Activated naive CD4-positive, alpha-beta T cell treated with Interleukin-2 at 50 U/mL for 16 hours (primary cell): ENCODE results near the gene CFAP99.
A peak's percentile ranks its signal among the peaks of the same experiment; 100 is the strongest.

Experiments
- DNase-seq: peaks from one replicate; pipeline ENCODE4 v3.0.0-alpha.2; 2020

Gene CFAP99

GRCh38 chr4:2432004-2432403 is 13.2 kb downstream of the CFAP99 start:
- no peak for DNase-seq

- DNase-seq: no peak
Measured at GRCh38 chr4:2432991-2433530, 14.3 kb downstream of the CFAP99 start.

DNA sequence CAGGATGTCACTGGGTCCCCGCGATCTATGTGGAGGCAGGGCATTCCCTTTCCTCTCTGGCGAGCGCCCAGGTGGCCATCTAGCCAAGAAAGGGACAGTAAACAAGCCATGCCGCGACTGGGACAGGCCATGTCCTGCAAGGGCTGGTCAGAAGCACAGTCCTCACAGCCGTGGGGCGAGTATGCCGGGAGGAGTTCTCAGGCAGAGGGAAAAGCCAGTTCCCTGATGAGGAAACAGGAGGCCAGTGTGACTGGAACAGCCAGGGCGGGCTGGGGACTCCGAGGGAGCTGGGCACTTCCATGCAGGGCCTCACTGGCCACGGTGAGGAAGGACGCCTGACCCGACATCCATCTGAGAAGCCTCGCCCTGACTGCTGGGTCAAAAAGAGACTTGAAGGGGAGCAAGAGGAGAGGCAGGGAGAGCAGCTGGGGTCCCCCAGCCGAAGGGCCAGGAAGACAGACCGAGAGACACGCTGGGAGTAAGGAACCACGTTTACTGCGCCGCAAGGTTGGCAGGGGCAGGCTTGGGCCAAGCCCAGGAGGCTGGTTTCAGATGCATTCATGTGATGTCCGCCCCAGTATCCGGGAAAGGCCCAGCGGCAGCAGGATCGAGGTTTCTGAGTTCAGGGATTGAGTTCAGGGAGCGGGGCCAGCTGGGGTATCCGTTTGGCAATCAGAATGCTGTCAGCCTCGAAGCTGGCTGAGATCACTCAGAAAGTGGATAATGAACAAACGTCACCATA is 15.0 kb downstream of the CFAP99 start:
- no peak for DNase-seq

GRCh38 chr4:2434420-2434819 is 15.7 kb downstream of the CFAP99 start:
- DNase-seq: no peak

DNA sequence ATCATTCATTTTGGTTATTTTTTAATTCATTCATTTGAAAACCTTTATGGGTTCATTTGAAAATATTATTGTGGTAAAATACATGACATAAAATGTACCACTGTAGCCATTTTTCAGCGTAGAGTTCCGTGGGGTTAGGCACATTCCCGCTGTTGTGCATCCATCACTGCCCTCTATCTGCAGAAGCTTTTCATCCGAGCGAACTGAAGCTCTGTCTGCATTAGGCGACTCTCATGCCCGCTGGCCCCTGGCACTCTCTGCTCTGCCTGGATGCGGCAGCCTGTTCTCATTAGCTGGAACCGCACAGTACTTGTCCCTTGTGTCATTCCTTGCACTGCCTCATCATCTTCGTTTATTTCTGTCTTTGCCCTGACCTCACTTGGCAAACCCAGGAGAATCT is 17.5 kb downstream of the CFAP99 start:
- DNase-seq: no peak

GRCh38 chr4:2436761-2437474 is 18.2 kb downstream of the CFAP99 start:
- DNase-seq: no peak

GRCh38 chr4:2437475-2438215 is 18.9 kb downstream of the CFAP99 start:
- no peak for DNase-seq

- DNase-seq: no peak
Measured at GRCh38 chr4:2438822-2439718, 20.3 kb downstream of the CFAP99 start.

- DNase-seq: peak; percentile 75
Measured at GRCh38 chr4:2441393-2442174, 22.8 kb downstream of the CFAP99 start.

GRCh38 chr4:2442175-2442993 is 23.6 kb downstream of the CFAP99 start:
- no peak for DNase-seq

DNA sequence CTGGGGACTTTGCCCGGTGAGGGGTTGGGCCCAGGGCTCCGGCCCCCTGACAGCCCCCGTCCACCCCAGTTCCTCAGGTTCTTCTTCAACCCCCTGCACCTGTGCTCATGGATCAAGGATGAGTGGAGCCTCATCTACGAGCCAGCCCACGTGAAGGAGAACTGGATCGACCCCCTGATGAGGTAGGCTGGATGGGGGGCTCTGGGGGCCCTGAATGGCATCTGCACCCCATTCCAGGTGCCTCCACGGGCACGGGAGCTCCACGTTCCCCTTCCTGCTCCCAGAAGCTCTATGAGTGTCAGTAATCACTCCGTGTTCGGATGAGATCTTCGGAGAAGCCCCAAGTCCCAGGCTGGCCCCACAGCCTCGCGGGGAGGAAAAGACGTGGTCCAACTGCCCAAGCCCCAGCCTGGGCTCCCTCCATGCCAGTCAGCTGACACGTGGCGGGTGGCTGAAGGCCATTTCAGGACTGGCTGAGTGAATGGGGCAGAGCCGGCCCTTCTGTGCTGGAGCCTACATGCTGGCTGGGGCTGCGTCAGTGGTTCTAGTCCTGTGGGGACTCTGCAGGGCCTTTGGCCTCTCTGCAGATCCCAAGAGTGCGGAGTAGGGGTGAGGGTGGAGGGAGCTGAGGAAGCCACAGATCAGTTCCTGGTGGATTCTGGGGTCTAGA is 24.4 kb downstream of the CFAP99 start:
- DNase-seq: no peak

DNA sequence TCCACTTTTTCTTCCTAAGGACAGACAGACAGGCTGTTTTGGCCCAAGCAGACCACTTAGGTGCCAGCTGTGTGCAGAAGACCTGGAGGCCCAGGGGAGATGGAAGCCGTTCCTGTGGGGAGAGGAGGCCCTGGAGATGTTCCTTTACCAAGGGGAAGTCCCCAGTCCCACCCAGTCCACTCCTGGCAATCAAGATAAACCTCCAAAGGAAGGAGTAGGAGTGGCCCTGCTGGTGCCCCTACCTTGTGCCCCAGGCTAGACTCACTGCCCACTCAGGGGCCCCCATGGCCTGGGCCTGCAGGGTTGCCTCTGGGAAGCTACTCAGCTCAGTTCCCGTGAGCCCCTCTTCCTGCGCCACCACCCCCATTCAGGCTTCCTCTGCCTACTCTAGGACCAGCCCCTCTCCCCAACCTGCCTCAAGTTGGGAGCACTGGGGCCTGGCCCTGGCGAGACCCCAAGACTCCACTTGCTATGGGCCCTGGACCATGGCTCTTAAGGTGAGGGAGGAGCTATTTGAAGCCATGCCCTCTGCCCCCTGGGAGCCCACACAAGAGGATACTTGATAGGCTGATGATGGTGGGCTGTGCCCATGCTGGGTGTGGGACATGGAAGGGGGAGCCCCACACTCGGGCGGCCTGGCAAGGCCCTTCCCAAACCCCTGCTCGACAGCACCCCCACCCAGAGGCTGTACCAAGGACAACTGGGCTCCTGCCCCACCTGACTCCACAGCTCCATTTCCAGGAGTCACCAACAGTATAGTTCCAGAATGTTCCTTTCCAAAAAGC is 25.4 kb downstream of the CFAP99 start:
- no peak for DNase-seq

DNA sequence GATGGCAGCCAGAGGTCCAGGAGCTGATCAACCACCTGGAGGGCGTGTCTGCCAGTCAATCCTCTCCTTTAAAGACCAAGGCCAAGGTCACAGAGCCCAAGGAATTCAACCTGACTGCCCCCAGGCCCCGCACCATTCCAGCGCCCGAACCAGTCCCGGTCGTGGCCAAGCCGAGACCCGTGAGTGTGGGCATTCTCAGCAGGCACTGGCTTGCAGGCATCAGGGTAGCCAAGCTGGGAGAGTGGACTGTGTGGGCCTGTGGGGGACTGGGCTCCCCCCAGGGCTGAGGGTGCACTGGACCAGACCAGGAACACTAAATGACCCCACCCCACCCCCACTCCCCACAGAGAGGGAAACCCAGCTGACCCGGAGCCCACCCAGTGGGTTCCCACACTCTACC is 26.4 kb downstream of the CFAP99 start:
- no peak for DNase-seq

DNA sequence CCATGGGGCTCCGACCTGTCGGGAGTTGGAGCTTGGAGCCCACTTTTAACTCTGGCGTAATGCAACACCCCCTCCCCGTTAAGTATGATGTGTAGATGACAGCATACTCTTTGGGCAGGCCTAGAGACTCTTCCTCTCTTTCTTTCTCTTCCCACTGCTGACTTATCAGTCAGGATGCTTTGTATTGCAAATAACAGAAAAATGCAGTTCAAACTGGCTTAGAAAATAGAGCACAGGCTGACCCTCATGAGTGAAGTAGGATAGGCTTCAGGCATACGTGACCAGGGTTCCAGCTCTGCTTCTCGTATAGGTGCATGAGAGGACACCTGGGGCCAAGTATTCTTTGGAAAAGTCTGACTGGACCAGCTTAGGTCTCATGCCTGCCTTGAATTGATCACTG is 26.8 kb downstream of the CFAP99 start:
- DNase-seq: no peak

GRCh38 chr4:2446656-2447564 is 28.2 kb downstream of the CFAP99 start:
- no peak for DNase-seq

DNA sequence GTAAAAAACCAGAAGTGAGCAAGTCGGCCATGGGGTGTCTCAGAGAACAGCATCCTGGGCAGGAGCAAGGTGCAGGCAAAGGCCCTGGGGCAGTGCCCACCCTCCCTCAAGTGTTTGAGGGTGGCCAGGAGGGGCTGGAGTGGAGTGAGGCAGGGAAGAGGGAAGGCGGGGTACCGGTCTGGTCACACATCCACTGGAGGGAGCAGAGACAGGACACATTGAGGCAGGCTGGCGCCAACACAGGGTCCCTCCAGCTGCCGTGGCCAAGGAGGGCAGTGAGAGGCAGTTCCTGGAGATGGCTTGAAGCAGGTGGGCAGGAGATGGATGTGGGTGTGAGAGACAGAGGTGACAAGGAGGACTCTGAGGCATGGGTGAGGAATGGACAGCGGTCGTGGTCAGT is 29.8 kb downstream of the CFAP99 start:
- no peak for DNase-seq

GRCh38 chr4:2449051-2449450 is 30.3 kb downstream of the CFAP99 start:
- no peak for DNase-seq
